ENCODE results near the gene PRKAR1A.
"Not testable (repeated sequence)": the region's sequence is repeated elsewhere in the genome, so short reads cannot be mapped to it uniquely, and the experiment has no call there.

Gene PRKAR1A

GRCh38 chr17:68581863-68582645 lies 69.8 kb downstream of the PRKAR1A start:
- DNase-seq, result no peak

- DNase-seq, result not testable (repeated sequence)
Observed at GRCh38 chr17:68582867-68583266, 70.6 kb downstream of the PRKAR1A start.

- no peak for DNase-seq
Observed at GRCh38 chr17:68584581-68585303, 72.5 kb downstream of the PRKAR1A start.

- DNase-seq, result no peak
Observed at GRCh38 chr17:68585643-68586042, 73.4 kb downstream of the PRKAR1A start.

- no peak for DNase-seq
Observed at GRCh38 chr17:68587026-68587425, 74.8 kb downstream of the PRKAR1A start.

GRCh38 chr17:68587847-68588246 lies 75.6 kb downstream of the PRKAR1A start:
- DNase-seq, result no peak

- no peak for DNase-seq
Observed at GRCh38 chr17:68588362-68588761, 76.1 kb downstream of the PRKAR1A start.

GRCh38 chr17:68589086-68589485 lies 76.9 kb downstream of the PRKAR1A start:
- no peak for DNase-seq

GRCh38 chr17:68591583-68591982 lies 79.4 kb downstream of the PRKAR1A start:
- no peak for DNase-seq

GRCh38 chr17:68592009-68592408 lies 79.8 kb downstream of the PRKAR1A start:
- DNase-seq, result no peak

- no peak for DNase-seq
Observed at GRCh38 chr17:68592682-68593641, 80.7 kb downstream of the PRKAR1A start.

- no peak for DNase-seq
Observed at GRCh38 chr17:68594552-68594951, 82.3 kb downstream of the PRKAR1A start.

- DNase-seq, result no peak
Observed at GRCh38 chr17:68595496-68595895, 83.3 kb downstream of the PRKAR1A start.

- no peak for DNase-seq
Observed at GRCh38 chr17:68595986-68596385, 83.8 kb downstream of the PRKAR1A start.

GRCh38 chr17:68596411-68596945 lies 84.2 kb downstream of the PRKAR1A start:
- DNase-seq, result no peak

- no peak for DNase-seq
Observed at GRCh38 chr17:68598074-68598473, 85.8 kb downstream of the PRKAR1A start.

- DNase-seq, result no peak
Observed at GRCh38 chr17:68598545-68598961, 86.3 kb downstream of the PRKAR1A start.

- no peak for DNase-seq
Observed at GRCh38 chr17:68599091-68599490, 86.9 kb downstream of the PRKAR1A start.

- DNase-seq, result no peak
Observed at GRCh38 chr17:68599552-68600066, 87.4 kb downstream of the PRKAR1A start.

- DNase-seq, result no peak
Observed at GRCh38 chr17:68600067-68600930, 88.1 kb downstream of the PRKAR1A start.

Data from activated CD4-positive, CD25-positive, alpha-beta regulatory T cell (primary cell).